HG02970 (cell line): ENCODE data around the gene PDAP1.
A peak's percentile ranks its signal among the peaks of the same experiment; 100 is the strongest.
"Not testable (repeated sequence)": the region's sequence is repeated elsewhere in the genome, so short reads cannot be mapped to it uniquely, and the experiment has no call there.

Experiments
- ATAC-seq: cut with Tn5 transposase; IDR thresholded peaks from one replicate; pipeline ENCODE4 v1.9.1; 2021; ENCODE audit warnings: mild to moderate bottlenecking, moderate library complexity, moderate number of reproducible peaks; ENCODE audit not compliant: unreplicated experiment, low FRiP score

PDAP1 gene

GRCh38 chr7:99408379-99409191 lies at the start of gene PDAP1, which contains the start of gene BUD31:
Gene PDAP1, minus strand, starts transcription at chr7:99408597. Its CDS starts 49 bp downstream, at chr7:99408548.
Gene BUD31, plus strand, starts transcription at chr7:99408969. Its CDS starts 2,124 bp downstream, at chr7:99411093.
- ATAC-seq: peak; percentile 79

GRCh38 chr7:99457650-99458493 lies 49.5 kb upstream of the PDAP1 start:
- ATAC-seq: no peak

GRCh38 chr7:99457050-99457649 lies 48.8 kb upstream of the PDAP1 start:
- no peak for ATAC-seq

GRCh38 chr7:99456288-99456687 lies 47.9 kb upstream of the PDAP1 start:
- ATAC-seq: no peak

- ATAC-seq: no peak
Observed at GRCh38 chr7:99455874-99456273, 47.5 kb upstream of the PDAP1 start.

GRCh38 chr7:99453105-99453504 lies 44.7 kb upstream of the PDAP1 start:
- no peak for ATAC-seq

- ATAC-seq: no peak
Observed at GRCh38 chr7:99452541-99452940, 44.1 kb upstream of the PDAP1 start.

GRCh38 chr7:99451936-99452335 lies 43.5 kb upstream of the PDAP1 start:
- no peak for ATAC-seq

- ATAC-seq: no peak
Observed at GRCh38 chr7:99449326-99449725, 40.9 kb upstream of the PDAP1 start.

GRCh38 chr7:99448855-99449254 lies 40.5 kb upstream of the PDAP1 start:
- ATAC-seq: no peak

GRCh38 chr7:99447943-99448342 lies 39.5 kb upstream of the PDAP1 start:
- ATAC-seq: no peak

- ATAC-seq: no peak
Observed at GRCh38 chr7:99446096-99446495, 37.7 kb upstream of the PDAP1 start.

GRCh38 chr7:99440195-99440594 lies 31.8 kb upstream of the PDAP1 start:
- ATAC-seq: no peak

GRCh38 chr7:99438573-99439480 lies 30.4 kb upstream of the PDAP1 start, which contains the start of the genes CPSF4 and PTCD1:
Gene CPSF4, plus strand, starts transcription at chr7:99438943. Its CDS starts 140 bp downstream, at chr7:99439083.
Gene PTCD1, minus strand, starts transcription at chr7:99438798. Its CDS starts 3,556 bp downstream, at chr7:99435242.
- ATAC-seq: peak; percentile 81

GRCh38 chr7:99437946-99438572 lies 29.7 kb upstream of the PDAP1 start:
- no peak for ATAC-seq

- ATAC-seq: no peak
Observed at GRCh38 chr7:99433158-99433557, 24.8 kb upstream of the PDAP1 start.

- not testable (repeated sequence) for ATAC-seq
Observed at GRCh38 chr7:99431756-99432540, 23.6 kb upstream of the PDAP1 start.

- ATAC-seq: no peak
Observed at GRCh38 chr7:99429756-99430155, 21.4 kb upstream of the PDAP1 start.
